ENCODE measurements around the gene SUGT1.

DNA sequence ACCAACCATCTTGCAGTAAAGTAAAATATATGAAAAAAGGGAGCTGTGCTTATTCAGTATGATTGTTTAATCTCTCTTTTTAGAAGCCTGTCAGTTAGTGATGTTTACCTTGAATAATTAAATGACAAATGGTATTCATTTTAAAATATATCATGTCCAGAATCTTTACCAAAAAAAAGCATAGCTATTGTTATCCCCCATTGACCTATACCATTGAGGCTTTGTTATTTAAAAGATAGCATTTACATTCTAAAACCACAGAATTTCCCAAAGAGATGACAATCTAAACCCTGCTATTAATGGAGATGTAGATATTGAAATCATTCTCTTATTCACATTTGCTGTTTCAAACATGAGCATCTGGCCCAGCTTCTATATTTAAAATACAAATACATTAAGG is 84.8 kb downstream of the SUGT1 start:
- TF ChIP-seq SUZ12 (IDR thresholded peaks at IDR 0.05; ENCODE audit: low read depth, low read length) (no peak), PAF1 (CRISPR knock-in tag; IDR thresholded peaks at IDR 0.05) (no peak), CTCF (CRISPR knock-in tag; IDR thresholded peaks at IDR 0.05) (no peak), TBL1XR1 (IDR thresholded peaks at IDR 0.05; ENCODE audit: borderline replicate concordance, low read length, partially characterized antibody) (no peak), FOSL2 (CRISPR knock-in tag; IDR thresholded peaks at IDR 0.05) (no peak), POLR2AphosphoS2 (IDR thresholded peaks at IDR 0.05; ENCODE audit: low read depth, low read length) (no peak), KLF12 (CRISPR knock-in tag; IDR thresholded peaks at IDR 0.05; ENCODE audit: borderline replicate concordance) (no peak)
- TF ChIP-seq, protein P1, sequence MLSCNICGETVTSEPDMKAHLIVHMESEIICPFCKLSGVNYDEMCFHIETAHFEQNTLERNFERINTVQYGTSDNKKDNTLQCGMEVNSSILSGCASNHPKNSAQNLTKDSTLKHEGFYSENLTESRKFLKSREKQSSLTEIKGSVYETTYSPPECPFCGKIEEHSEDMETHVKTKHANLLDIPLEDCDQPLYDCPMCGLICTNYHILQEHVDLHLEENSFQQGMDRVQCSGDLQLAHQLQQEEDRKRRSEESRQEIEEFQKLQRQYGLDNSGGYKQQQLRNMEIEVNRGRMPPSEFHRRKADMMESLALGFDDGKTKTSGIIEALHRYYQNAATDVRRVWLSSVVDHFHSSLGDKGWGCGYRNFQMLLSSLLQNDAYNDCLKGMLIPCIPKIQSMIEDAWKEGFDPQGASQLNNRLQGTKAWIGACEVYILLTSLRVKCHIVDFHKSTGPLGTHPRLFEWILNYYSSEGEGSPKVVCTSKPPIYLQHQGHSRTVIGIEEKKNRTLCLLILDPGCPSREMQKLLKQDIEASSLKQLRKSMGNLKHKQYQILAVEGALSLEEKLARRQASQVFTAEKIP (CRISPR knock-in tag; IDR thresholded peaks at IDR 0.05; ENCODE audit: borderline replicate concordance): no peak
